Measurements from ENCODE around the gene EFHD2. TPM values are rescaled to one million over a fixed set of nuclear protein-coding genes. Genes with fewer than 3 reads are reported as not detected.

The EFHD2 gene
- total RNA-seq, 2 experiments from 2014 or later = 49.4 TPM

Other genes with a start within 250 kb of the EFHD2 start
- gene FHAD1, start 162.7 kb upstream of the EFHD2 start, total RNA-seq = under 1 TPM; 0.34 to 0.64 TPM
- gene CTRC, start 28.6 kb downstream of the EFHD2 start, total RNA-seq = 1 to 10 TPM in 1 of 2 experiments, under 1 TPM in 1; 0.39 to 1.0 TPM
- not detected for gene CELA2A, start 46.8 kb downstream of the EFHD2 start, total RNA-seq
- not detected for gene CELA2B, start 66.2 kb downstream of the EFHD2 start, total RNA-seq
- gene CASP9, start 114.3 kb downstream of the EFHD2 start, total RNA-seq = 10 to 100 TPM in 1 of 2 experiments, 1 to 10 TPM in 1; 9.6 to 13.7 TPM
- 10 to 100 TPM; 15.7 to 18.9 TPM for gene DNAJC16, start 117.0 kb downstream of the EFHD2 start, total RNA-seq
- 1 to 10 TPM; 7.6 to 8.0 TPM for gene AGMAT, start 175.2 kb downstream of the EFHD2 start, total RNA-seq
- 10 to 100 TPM; 31.6 to 33.3 TPM for gene DDI2, start 207.6 kb downstream of the EFHD2 start, total RNA-seq

Measured in activated naive CD8-positive, alpha-beta T cell treated with anti-CD3 and anti-CD28 coated beads, Interleukin-2, amount 10 ng/mL, durations not matched to agents 7 days and 5 days (primary cell).